ENCODE data around the gene SOBP.

DNA sequence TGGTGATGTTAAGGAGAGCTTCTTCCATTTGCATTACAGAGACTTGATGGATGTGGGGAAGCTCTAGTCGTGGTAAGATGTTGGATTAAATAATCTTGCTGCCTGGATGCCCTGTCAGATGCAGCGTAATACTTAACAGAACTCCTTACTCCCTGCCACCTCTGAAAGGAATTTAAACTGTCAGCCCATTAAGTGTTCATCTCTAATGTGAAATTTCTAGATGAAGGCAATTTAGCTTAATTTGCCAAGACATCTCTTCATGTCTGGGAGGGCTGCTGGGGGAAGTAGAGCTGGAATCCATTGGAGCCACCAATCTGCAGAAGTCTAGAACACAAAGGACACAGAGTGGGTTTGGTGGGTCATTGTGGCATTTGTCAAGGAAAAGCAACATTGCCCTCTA lies 64.4 kb downstream of the SOBP start:
- TF ChIP-seq, protein P1, sequence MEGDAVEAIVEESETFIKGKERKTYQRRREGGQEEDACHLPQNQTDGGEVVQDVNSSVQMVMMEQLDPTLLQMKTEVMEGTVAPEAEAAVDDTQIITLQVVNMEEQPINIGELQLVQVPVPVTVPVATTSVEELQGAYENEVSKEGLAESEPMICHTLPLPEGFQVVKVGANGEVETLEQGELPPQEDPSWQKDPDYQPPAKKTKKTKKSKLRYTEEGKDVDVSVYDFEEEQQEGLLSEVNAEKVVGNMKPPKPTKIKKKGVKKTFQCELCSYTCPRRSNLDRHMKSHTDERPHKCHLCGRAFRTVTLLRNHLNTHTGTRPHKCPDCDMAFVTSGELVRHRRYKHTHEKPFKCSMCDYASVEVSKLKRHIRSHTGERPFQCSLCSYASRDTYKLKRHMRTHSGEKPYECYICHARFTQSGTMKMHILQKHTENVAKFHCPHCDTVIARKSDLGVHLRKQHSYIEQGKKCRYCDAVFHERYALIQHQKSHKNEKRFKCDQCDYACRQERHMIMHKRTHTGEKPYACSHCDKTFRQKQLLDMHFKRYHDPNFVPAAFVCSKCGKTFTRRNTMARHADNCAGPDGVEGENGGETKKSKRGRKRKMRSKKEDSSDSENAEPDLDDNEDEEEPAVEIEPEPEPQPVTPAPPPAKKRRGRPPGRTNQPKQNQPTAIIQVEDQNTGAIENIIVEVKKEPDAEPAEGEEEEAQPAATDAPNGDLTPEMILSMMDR (IDR thresholded peaks at IDR 0.05) = no peak
- TF ChIP-seq POLR2A (IDR thresholded peaks at IDR 0.05) = no peak

Data from esophagus squamous epithelium (tissue), 4 donors.